ENCODE measurements around the gene TLK1.

DNA sequence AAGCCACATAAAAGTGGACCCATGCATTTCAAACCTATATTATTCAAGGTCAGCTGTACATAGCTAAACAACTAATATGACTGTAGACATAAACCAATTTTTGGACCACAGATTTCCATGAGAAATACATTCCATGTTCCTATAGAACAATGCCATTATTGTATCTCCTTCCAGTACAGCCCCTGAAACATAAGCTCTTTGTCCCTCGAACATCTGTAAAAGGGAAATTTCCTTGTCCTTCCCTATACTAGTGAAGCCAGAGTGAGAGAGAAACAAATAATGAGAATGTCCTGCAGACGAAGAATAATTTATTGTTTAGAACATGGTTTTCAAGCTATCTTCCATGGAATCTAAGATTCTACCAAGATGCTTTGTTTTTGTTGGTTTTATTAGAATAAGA, 156.3 kb downstream of the TLK1 start:
- TF ChIP-seq CTCF (IDR thresholded peaks at IDR 0.05 in 2 of 3, conservative IDR thresholded peaks at IDR 0.05 in 1 of 3; ENCODE audit: insufficient read depth in 2 of 3, low read depth in 1 of 3, low read length in 3 of 3) (no peak), FOXM1 (IDR thresholded peaks at IDR 0.05; ENCODE audit: low read depth) (no peak), FOXM1 (CRISPR knock-in tag; IDR thresholded peaks at IDR 0.05; ENCODE audit: low read depth) (no peak)

All from K562 (cell line).